Left forelimb (tissue), 1 donor: ENCODE data around the gene USP51.
"Not testable (repeated sequence)": the region's sequence is repeated elsewhere in the genome, so short reads cannot be mapped to it uniquely, and the experiment has no call there.

Experiments used
- DNase-seq: peaks from one replicate; pipeline ENCODE4 v3.0.0-alpha.2; 2018; ENCODE audit warnings: low spot score

Gene USP51

GRCh38 chrX:55489314-55490009 is at the start of gene USP51:
TSS of gene USP51 (minus strand) at chrX:55489848. CDS start at chrX:55488939, 909 bp downstream.
- peak; percentile 68 for DNase-seq

- no peak for DNase-seq
Measured at GRCh38 chrX:55524487-55524886, 34.8 kb upstream of the USP51 start.

GRCh38 chrX:55523356-55523755 is 33.7 kb upstream of the USP51 start:
- no peak for DNase-seq

- no peak for DNase-seq
Measured at GRCh38 chrX:55522596-55523276, 33.1 kb upstream of the USP51 start.

- DNase-seq: no peak
Measured at GRCh38 chrX:55521687-55522086, 32.0 kb upstream of the USP51 start.

GRCh38 chrX:55516794-55517481 is 27.3 kb upstream of the USP51 start:
- DNase-seq: not testable (repeated sequence)

- DNase-seq: not testable (repeated sequence)
Measured at GRCh38 chrX:55513045-55513737, 23.5 kb upstream of the USP51 start.

GRCh38 chrX:55508410-55509152 is 18.9 kb upstream of the USP51 start:
- not testable (repeated sequence) for DNase-seq

GRCh38 chrX:55507699-55508098 is 18.1 kb upstream of the USP51 start:
- DNase-seq: not testable (repeated sequence)

- DNase-seq: not testable (repeated sequence)
Measured at GRCh38 chrX:55507010-55507409, 17.4 kb upstream of the USP51 start.

GRCh38 chrX:55490974-55491373 is 1.3 kb upstream of the USP51 start:
- DNase-seq: no peak

GRCh38 chrX:55490121-55490520 is 473 bp upstream of the USP51 start:
- no peak for DNase-seq

GRCh38 chrX:55488593-55489313 is 895 bp downstream of the USP51 start:
- peak; percentile 84 for DNase-seq

GRCh38 chrX:55488006-55488592 is 1.5 kb downstream of the USP51 start:
- DNase-seq: peak; percentile 81

- DNase-seq: no peak
Measured at GRCh38 chrX:55487143-55487542, 2.5 kb downstream of the USP51 start.

- no peak for DNase-seq
Measured at GRCh38 chrX:55486736-55487135, 2.9 kb downstream of the USP51 start.

- DNase-seq: no peak
Measured at GRCh38 chrX:55484948-55485347, 4.7 kb downstream of the USP51 start.

GRCh38 chrX:55480390-55481062 is 9.1 kb downstream of the USP51 start:
- DNase-seq: no peak

- DNase-seq: not testable (repeated sequence)
Measured at GRCh38 chrX:55479956-55480355, 9.7 kb downstream of the USP51 start.

GRCh38 chrX:55465791-55466190 is 23.9 kb downstream of the USP51 start:
- DNase-seq: not testable (repeated sequence)
